B cell (primary cell): ENCODE results near the gene IL22RA1. TPM values are rescaled to one million over a fixed set of nuclear protein-coding genes. Genes with fewer than 3 reads are reported as not detected.

Source experiments
- ATAC-seq: fragments of 200-7000 bp; cut with Tn5 transposase; one replicate; pipeline ENCODE4 v1.10.0; 2021; ENCODE audit warnings: low read depth, mild to moderate bottlenecking, moderate number of reproducible peaks, moderate library complexity
- CTCF ChIA-PET: fragments of 350-600 bp; sonication (Branson Sonifier 250); formaldehyde crosslinking; loops from one replicate; lab custom pipeline; 2021; ENCODE audit warnings: antibody characterized with exemption, inconsistent platforms; lab: Charles Lee
- POLR2A ChIA-PET: fragments of 350-600 bp; sonication (Branson Sonifier 250); formaldehyde crosslinking; loops from one replicate; lab custom pipeline; 2021; ENCODE audit warnings: antibody characterized with exemption; lab: Charles Lee
- DNase-seq: peaks from one replicate; pipeline ENCODE4 v3.0.0; 2013
- H2AFZ ChIP-seq: 2 replicates; pipeline ENCODE4 v1.6.1; 2012; ENCODE audit warnings: mild to moderate bottlenecking, low read depth, low read length; ENCODE audit not compliant: insufficient read depth, poor library complexity, severe bottlenecking
- H3K27ac ChIP-seq, 2 donors: 1 replicate in 1 of 2; 2 replicates in 1 of 2; pipeline ENCODE4 v1.5.1; 2012 to 2013; ENCODE audit warnings: low read length in 2 of 2, mild to moderate bottlenecking in 2 of 2, moderate library complexity in 1 of 2
- H3K27me3 ChIP-seq, 4 experiments: fragments of 200-600 bp in 1 of 4; sonication (generic) in 1 of 4; replicated peaks in 1 of 4; 1 replicate in 2 of 4; 2 replicates in 2 of 4; pipeline versions ENCODE4 v1.6.1 to v1.7.0; 2013 to 2016; ENCODE audit warnings: low read length in 3 of 4, mild to moderate bottlenecking in 2 of 4, mixed read lengths in 1 of 4, moderate library complexity in 1 of 4; ENCODE audit not compliant: insufficient read depth in 4 of 4, control insufficient read depth in 3 of 4; ENCODE audit errors: control extremely low read depth in 1 of 4
- H3K36me3 ChIP-seq, 2 experiments: replicated peaks in 1 of 2; 1 replicate in 1 of 2; 2 replicates in 1 of 2; pipeline versions ENCODE4 v1.6.1 to v1.7.1; 2013; ENCODE audit warnings: low read length in 1 of 2; ENCODE audit not compliant: insufficient read depth in 2 of 2, control insufficient read depth in 1 of 2; ENCODE audit errors: control extremely low read depth in 1 of 2, extremely low read depth in 1 of 2
- H3K4me1 ChIP-seq, 2 donors: fragments of 200-600 bp in 1 of 2; sonication (generic) in 1 of 2; 1 replicate in 1 of 2; 2 replicates in 1 of 2; pipeline versions ENCODE4 v1.5.1 to v1.6.1; 2013 to 2017; ENCODE audit warnings: low read length in 2 of 2; ENCODE audit not compliant: control insufficient read depth in 2 of 2, insufficient read depth in 2 of 2
- H3K4me2 ChIP-seq: replicated peaks from 2 replicates; pipeline ENCODE3; 2012; ENCODE audit warnings: mild to moderate bottlenecking, low read depth, low read length; ENCODE audit not compliant: poor library complexity, severe bottlenecking
- H3K4me3 ChIP-seq, 5 experiments: fragments of 200-600 bp in 1 of 5; sonication (generic) in 1 of 5; 1 replicate in 3 of 5; 2 replicates in 2 of 5; pipeline versions ENCODE4 v1.5.1 to v1.7.0; 2011 to 2016; ENCODE audit warnings: low read length in 4 of 5, mild to moderate bottlenecking in 4 of 5, low read depth in 2 of 5, control low read depth in 1 of 5, moderate library complexity in 1 of 5; ENCODE audit not compliant: insufficient read depth in 1 of 5; ENCODE audit errors: control extremely low read depth in 1 of 5, extremely low read depth in 1 of 5
- H3K79me2 ChIP-seq: fragments of 200-600 bp; sonication (generic); one replicate; pipeline ENCODE4 v1.6.0; 2016; ENCODE audit warnings: low read length; ENCODE audit not compliant: control insufficient read depth, insufficient read depth
- H3K9ac ChIP-seq: fragments of 200-600 bp; sonication (generic); 2 replicates; pipeline ENCODE4 v1.6.1; 2017; ENCODE audit warnings: mild to moderate bottlenecking, low read length, moderate library complexity
- H3K9me3 ChIP-seq, 3 donors: one replicate each; pipeline versions ENCODE4 v1.6.1 to v1.7.1; 2013; ENCODE audit warnings: low read length in 2 of 3; ENCODE audit not compliant: control insufficient read depth in 2 of 3, insufficient read depth in 1 of 3; ENCODE audit errors: control extremely low read depth in 1 of 3
- H4K20me1 ChIP-seq: 2 replicates; pipeline ENCODE4 v1.6.0; 2012; ENCODE audit warnings: mild to moderate bottlenecking, low read length; ENCODE audit not compliant: insufficient read depth, control insufficient read depth, poor library complexity, severe bottlenecking
- H3K27ac Mint-ChIP-seq: one replicate; pipeline ENCODE4 v1.8.0; 2021; ENCODE audit warnings: mixed read lengths
- H3K27me3 Mint-ChIP-seq: one replicate; pipeline ENCODE4 v1.8.0; 2021; ENCODE audit warnings: mixed read lengths
- H3K4me1 Mint-ChIP-seq: one replicate; pipeline ENCODE4 v1.8.0; 2021; ENCODE audit warnings: mixed read lengths
- H3K4me3 Mint-ChIP-seq: one replicate; pipeline ENCODE4 v1.8.0; 2021; ENCODE audit warnings: mixed read lengths
- H3K9me3 Mint-ChIP-seq: one replicate; pipeline ENCODE4 v1.8.0; 2022; ENCODE audit warnings: mixed read lengths; ENCODE audit not compliant: insufficient read depth
- EZH2 ChIP-seq: IDR thresholded peaks from 2 replicates; pipeline ENCODE4 v1.6.1; 2012; ENCODE audit warnings: borderline replicate concordance, low read depth, mild to moderate bottlenecking, moderate library complexity, low read length; ENCODE audit not compliant: insufficient read depth, poor library complexity, severe bottlenecking
- WGBS: methylation state at CpG from one replicate; pipeline ENCODE4 v1.1.5; 2013; ENCODE audit warnings: missing lambda C conversion rate; ENCODE audit not compliant: insufficient coverage; 5-methylcytosine and 5-hydroxymethylcytosine counted together
- intact Hi-C: fragments of 100-400 bp; cut with micrococcal nuclease; formaldehyde crosslinking; loops from one replicate; pipeline ENCODE4 v1.10.0; 2022
- polyA plus RNA-seq: library from polyadenylated mRNA; depleted of rRNA; stranded (reverse); fragments of >200 nt; gene quantifications from 2 replicates; pipeline ENCODE4 v1.2.3, GENCODE V29; 2012
- total RNA-seq, 2 donors: library from RNA; stranded (reverse); fragments of 120-200 nt in 1 of 2; gene quantifications; 1 replicate in 1 of 2; 2 replicates in 1 of 2; pipeline versions ENCODE4 v1.2.3 to v1.2.4, GENCODE V29; 2013 to 2022
- TF ChIP-seq, protein P1 (sequence below): fragments of 200-600 bp; IDR thresholded peaks from one replicate; pipeline ENCODE4 v1.8.0; 2022; ENCODE audit warnings: antibody characterized with exemption, mild to moderate bottlenecking

Gene IL22RA1
- total and polyA plus RNA-seq, 2 donors (not counting 1 experiment from before 2014, with no cell fraction given): 0.10 TPM

DNA sequence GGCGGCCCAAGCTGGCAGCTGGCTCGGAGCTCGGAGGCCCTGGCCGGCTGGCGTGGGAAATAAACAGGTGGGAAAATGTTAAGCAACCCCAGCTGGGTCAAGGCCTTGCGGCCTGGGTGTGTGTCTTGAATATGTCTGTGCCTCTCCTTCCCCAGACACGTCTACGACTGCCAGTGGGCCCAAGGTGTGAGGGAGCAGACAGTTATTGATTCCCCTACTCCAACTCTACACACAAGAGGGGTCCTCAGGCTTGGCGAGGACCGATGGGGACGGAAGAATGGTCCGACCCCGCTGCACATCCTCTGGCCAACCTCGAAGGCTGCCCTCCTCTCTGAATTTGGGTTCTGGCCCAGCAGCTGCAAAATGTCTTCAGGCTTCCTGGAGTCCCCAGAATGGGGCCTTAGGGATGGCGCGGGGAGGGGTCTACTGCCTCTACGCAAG, 2.2 kb downstream of the IL22RA1 start:
- intact Hi-C loops: no loop called here
- no peak overlapping the region for H3K27ac Mint-ChIP-seq
- 83% methylated on average over 15 of the region's 17 CpGs for WGBS
- H3K4me1 Mint-ChIP-seq: peaks cover 4% of the 10 kb centered on the region
- Histone ChIP-seq H3K4me1 (no peaks in the 10 kb centered on the region), H3K36me3 (no peaks in the 10 kb centered on the region), H4K20me1 (no peaks in the 10 kb centered on the region), H3K27me3 (peaks cover 0 to 2% (median 0%) of the 10 kb centered on the region in 4 experiments), H2AFZ (no peak overlapping the region), H3K79me2 (no peaks in the 10 kb centered on the region), H3K9me3 (peaks cover 0 to 3% (median 0%) of the 10 kb centered on the region in 3 donors), H3K4me3 (no peak overlapping the region), H3K4me2 (no peak overlapping the region), H3K9ac (no peak overlapping the region), H3K27ac (no peak overlapping the region)
- ChIA-PET POLR2A (no interaction called here), CTCF (interaction anchor here (1.6 kb wide), 1 partner anchor 10 kb away, joined by 5 read pairs; no protein-coding TSS in a partner anchor)
- no peak overlapping the region for H3K4me3 Mint-ChIP-seq
- ATAC-seq: no peak
- TF ChIP-seq, protein P1, sequence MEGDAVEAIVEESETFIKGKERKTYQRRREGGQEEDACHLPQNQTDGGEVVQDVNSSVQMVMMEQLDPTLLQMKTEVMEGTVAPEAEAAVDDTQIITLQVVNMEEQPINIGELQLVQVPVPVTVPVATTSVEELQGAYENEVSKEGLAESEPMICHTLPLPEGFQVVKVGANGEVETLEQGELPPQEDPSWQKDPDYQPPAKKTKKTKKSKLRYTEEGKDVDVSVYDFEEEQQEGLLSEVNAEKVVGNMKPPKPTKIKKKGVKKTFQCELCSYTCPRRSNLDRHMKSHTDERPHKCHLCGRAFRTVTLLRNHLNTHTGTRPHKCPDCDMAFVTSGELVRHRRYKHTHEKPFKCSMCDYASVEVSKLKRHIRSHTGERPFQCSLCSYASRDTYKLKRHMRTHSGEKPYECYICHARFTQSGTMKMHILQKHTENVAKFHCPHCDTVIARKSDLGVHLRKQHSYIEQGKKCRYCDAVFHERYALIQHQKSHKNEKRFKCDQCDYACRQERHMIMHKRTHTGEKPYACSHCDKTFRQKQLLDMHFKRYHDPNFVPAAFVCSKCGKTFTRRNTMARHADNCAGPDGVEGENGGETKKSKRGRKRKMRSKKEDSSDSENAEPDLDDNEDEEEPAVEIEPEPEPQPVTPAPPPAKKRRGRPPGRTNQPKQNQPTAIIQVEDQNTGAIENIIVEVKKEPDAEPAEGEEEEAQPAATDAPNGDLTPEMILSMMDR: no peak
- TF ChIP-seq EZH2: no peak
- peaks cover 8% of the 10 kb centered on the region for H3K27me3 Mint-ChIP-seq
- DNase-seq: no peak
- H3K9me3 Mint-ChIP-seq: no peaks in the 10 kb centered on the region

DNA sequence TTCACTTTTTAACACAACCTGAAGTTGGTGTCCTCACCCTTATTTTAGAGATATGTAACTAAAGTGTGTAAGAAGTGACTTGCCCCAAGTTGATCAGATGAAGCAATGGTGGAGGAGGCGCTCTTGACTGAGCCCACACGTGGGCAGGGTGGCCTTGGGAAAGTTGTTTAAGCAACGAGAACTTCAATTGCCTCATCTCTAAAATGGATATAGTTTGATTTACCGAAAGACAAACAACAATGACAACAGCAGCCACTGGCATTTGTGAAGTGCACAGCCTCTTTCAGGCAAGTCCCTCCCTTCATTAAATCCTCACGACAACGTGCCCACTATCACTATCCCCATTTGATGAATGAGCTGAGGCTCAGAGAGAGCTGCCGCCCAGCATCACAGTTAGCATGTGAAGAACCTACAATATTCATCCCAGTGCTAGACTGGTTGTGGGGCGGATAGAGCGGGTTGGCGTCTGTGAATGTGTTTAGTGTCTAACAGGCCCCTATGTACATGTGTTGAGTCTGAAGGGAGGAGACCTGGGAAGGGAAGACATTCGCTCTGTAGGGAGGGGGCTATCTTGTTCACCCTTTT, 3.0 kb downstream of the IL22RA1 start:
- no peak overlapping the region for H3K4me2 ChIP-seq
- no peak overlapping the region for H2AFZ ChIP-seq
- POLR2A ChIA-PET: no interaction called here
- H3K4me1 Mint-ChIP-seq: peaks cover 4% of the 10 kb centered on the region
- no peaks in the 10 kb centered on the region for H3K4me1 ChIP-seq
- no peak overlapping the region for H3K9ac ChIP-seq
- no peak for DNase-seq
- no peak for TF ChIP-seq EZH2
- TF ChIP-seq, protein P1: no peak
- no peaks in the 10 kb centered on the region for H4K20me1 ChIP-seq
- no peak overlapping the region for H3K4me3 ChIP-seq
- H3K27me3 ChIP-seq: no peaks in the 10 kb centered on the region
- H3K36me3 ChIP-seq: no peaks in the 10 kb centered on the region
- CTCF ChIA-PET: interaction anchor here (0.9 kb wide), 1 partner anchor 8 kb away, joined by 3 read pairs; no protein-coding TSS in a partner anchor
- no peak overlapping the region for H3K4me3 Mint-ChIP-seq
- no peak overlapping the region for H3K27ac ChIP-seq
- H3K27me3 Mint-ChIP-seq: peaks cover 8% of the 10 kb centered on the region
- 97% methylated on average over 6 of the region's 11 CpGs for WGBS
- H3K9me3 Mint-ChIP-seq: no peaks in the 10 kb centered on the region
- intact Hi-C loops: no loop called here
- H3K9me3 ChIP-seq: peaks cover 0 to 3% (median 0%) of the 10 kb centered on the region in 3 donors
- H3K79me2 ChIP-seq: no peaks in the 10 kb centered on the region
- ATAC-seq: no peak
- H3K27ac Mint-ChIP-seq: no peak overlapping the region
